Common myeloid progenitor, CD34-positive (primary cell): ENCODE data around the gene ZG16B.

Source experiments
- CTCF ChIA-PET: fragments of 350-600 bp; sonication (Branson Sonifier 250); formaldehyde crosslinking; loops from one replicate; lab custom pipeline; 2021; ENCODE audit warnings: antibody characterized with exemption; lab: Charles Lee
- POLR2A ChIA-PET: fragments of 350-600 bp; sonication (Branson Sonifier 250); formaldehyde crosslinking; loops from one replicate; lab custom pipeline; 2021; ENCODE audit warnings: antibody characterized with exemption; lab: Charles Lee
- DNase-seq, 3 donors: peaks; one replicate each; pipeline versions ENCODE4 v3.0.0 to v3.0.0-alpha.2; 2013
- H3K27ac ChIP-seq, 2 experiments: 1 replicate in 1 of 2; 2 replicates in 1 of 2; pipeline ENCODE4 v1.7.0; 2013; ENCODE audit warnings: inconsistent platforms in 2 of 2, low read length in 2 of 2, mild to moderate bottlenecking in 2 of 2, low read depth in 1 of 2, moderate library complexity in 1 of 2; ENCODE audit not compliant: severe bottlenecking in 2 of 2, insufficient read depth in 1 of 2, poor library complexity in 1 of 2
- H3K27me3 ChIP-seq, 5 experiments: replicated peaks in 2 of 5; 1 replicate in 3 of 5; 2 replicates in 2 of 5; pipeline versions ENCODE4 v1.6.1 to v1.7.0; 2013; ENCODE audit warnings: low read length in 4 of 5, mild to moderate bottlenecking in 2 of 5, moderate library complexity in 2 of 5, inconsistent platforms in 1 of 5; ENCODE audit not compliant: insufficient read depth in 5 of 5, control insufficient read depth in 4 of 5
- H3K36me3 ChIP-seq, 4 experiments: 1 replicate in 2 of 4; 2 replicates in 2 of 4; pipeline versions ENCODE4 v1.6.1 to v1.7.0; 2013; ENCODE audit warnings: low read length in 3 of 4, control low read depth in 1 of 4, mild to moderate bottlenecking in 1 of 4; ENCODE audit not compliant: control insufficient read depth in 4 of 4, insufficient read depth in 4 of 4
- H3K4me1 ChIP-seq, 4 experiments: 1 replicate in 3 of 4; 2 replicates in 1 of 4; pipeline versions ENCODE4 v1.6.1 to v1.7.1; 2013; ENCODE audit warnings: low read length in 3 of 4, mild to moderate bottlenecking in 3 of 4, control low read depth in 1 of 4, inconsistent platforms in 1 of 4, moderate library complexity in 1 of 4; ENCODE audit not compliant: control insufficient read depth in 4 of 4, insufficient read depth in 4 of 4; ENCODE audit errors: control extremely low read depth in 1 of 4
- H3K4me3 ChIP-seq, 7 experiments: 1 replicate in 4 of 7; 2 replicates in 3 of 7; pipeline versions ENCODE4 v1.5.1 to v1.7.0; 2013; ENCODE audit warnings: mild to moderate bottlenecking in 7 of 7, low read length in 6 of 7, moderate library complexity in 6 of 7, inconsistent platforms in 2 of 7, low read depth in 2 of 7, control low read depth in 1 of 7; ENCODE audit not compliant: insufficient read depth in 4 of 7, control insufficient read depth in 1 of 7; ENCODE audit errors: extremely low read depth in 1 of 7
- H3K9me3 ChIP-seq, 5 experiments: 1 replicate in 4 of 5; 2 replicates in 1 of 5; pipeline versions ENCODE4 v1.6.1 to v1.7.1; 2013; ENCODE audit warnings: low read length in 4 of 5, mild to moderate bottlenecking in 2 of 5, inconsistent platforms in 1 of 5, low read depth in 1 of 5, moderate library complexity in 1 of 5; ENCODE audit not compliant: control insufficient read depth in 4 of 5, insufficient read depth in 2 of 5; ENCODE audit errors: control extremely low read depth in 1 of 5
- WGBS: methylation state at CpG from one replicate; pipeline ENCODE4 v1.1.5; 2013; ENCODE audit not compliant: insufficient coverage; 5-methylcytosine and 5-hydroxymethylcytosine counted together

The ZG16B gene

DNA sequence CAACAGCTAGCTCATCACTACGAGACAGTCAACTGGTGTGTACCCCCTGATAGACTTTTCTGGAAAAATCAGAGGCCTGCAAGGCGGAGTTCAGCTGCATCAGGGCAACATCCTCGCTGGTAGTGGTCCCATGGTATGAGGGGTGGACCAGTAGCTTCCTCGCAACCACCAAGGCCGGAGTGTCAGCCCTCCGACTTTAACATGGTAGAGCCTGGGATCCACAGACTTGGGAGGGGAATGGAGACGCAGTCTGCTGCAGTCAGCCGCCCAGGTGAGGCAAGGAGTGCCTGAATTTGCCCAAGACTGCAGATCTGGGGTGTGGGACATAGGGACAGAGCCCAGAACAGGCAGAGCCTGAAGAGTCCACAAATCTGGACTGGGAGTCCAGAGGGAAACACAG, 13.4 kb downstream of the ZG16B start:
- peaks cover 0 to 3% (median 0%) of the 10 kb centered on the region in 5 experiments for H3K27me3 ChIP-seq
- H3K36me3 ChIP-seq = no peaks in the 10 kb centered on the region
- no peak for DNase-seq
- WGBS = 93% methylated on average over 8 of the region's 8 CpGs
- ChIA-PET CTCF (interaction anchor here (0.6 to 4.7 kb wide), 5 partner anchors 10 to 32 kb away, joined by 3 to 46 read pairs (median 6); no protein-coding TSS in a partner anchor), POLR2A (interaction anchor here (1.3 kb wide), 1 partner anchor 25 kb away, joined by 4 read pairs; no protein-coding TSS in a partner anchor)
- no peak overlapping the region for H3K27ac ChIP-seq
- H3K4me1 ChIP-seq = peaks cover 0 to 29% (median 20%) of the 10 kb centered on the region in 4 experiments
- H3K9me3 ChIP-seq = no peaks in the 10 kb centered on the region
- H3K4me3 ChIP-seq = no peak overlapping the region

DNA sequence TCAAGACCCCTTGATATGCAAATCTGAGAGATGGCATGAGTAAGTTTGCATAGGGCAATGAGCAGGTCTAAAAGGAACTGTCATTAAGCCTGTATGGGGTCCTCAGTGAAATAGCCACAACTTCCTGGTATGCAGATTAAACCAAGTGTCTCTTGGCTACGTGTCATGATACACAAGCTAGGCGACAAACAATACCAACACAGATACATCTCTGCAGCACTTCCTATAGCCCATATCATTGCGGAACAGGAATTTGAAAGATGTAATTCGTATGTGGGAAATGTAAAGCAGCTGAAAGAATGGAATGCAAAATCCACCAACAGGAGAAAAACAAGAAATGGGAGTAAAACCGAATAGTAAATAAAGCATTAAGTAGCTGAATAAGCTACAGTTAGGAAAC, 15.0 kb downstream of the ZG16B start:
- 77% methylated on average over 4 of the region's 5 CpGs for WGBS
- CTCF ChIA-PET = interaction anchor here (0.6 to 4.7 kb wide), 8 partner anchors 9 to 82 kb away, joined by 3 to 46 read pairs (median 4); no protein-coding TSS in a partner anchor
- DNase-seq = no peak

DNA sequence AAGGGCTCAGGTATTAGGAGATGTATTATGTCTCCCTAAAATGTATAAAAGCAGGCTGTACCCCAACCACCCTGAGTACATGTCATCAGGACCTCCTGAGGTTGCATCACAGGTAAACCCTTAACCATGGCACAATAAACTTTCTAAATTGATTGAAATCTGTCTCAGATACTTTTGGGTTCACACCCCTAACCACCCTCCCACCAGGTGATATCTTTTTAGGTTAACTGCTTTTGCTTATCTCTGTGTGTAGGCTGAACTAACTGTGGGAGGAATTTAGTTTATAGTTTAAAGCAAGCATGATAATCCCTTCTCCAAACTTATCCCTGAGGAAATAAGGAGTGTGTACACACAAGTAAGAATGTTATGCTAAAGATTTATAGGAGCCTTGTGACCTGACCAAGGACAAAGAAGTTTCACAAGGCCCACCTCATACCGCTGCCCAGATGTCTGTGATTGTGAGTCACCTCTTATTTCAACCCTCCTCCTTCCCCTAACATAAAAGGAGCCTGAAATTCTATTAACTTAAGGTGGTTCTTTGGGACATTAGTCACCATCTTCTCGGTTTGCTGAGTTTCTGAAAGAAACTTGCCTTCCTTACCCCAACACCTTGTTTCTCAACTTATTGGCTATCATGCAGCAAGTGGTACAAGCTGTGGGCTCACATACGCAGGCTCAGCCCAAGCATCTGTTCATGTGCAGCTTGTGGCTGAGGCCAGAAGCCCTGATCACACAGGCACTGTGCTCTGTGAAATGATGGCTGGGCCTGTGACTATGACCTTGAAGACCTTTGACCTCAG, 16.6 kb downstream of the ZG16B start:
- CTCF ChIA-PET = no interaction called here
- no peak for DNase-seq
- H3K27ac ChIP-seq = no peak overlapping the region

More for the DNA sequence above, 15.0 kb downstream of the ZG16B start:
- H3K36me3 ChIP-seq = no peaks in the 10 kb centered on the region
- POLR2A ChIA-PET = no interaction called here
- no peaks in the 10 kb centered on the region for H3K9me3 ChIP-seq
- no peak overlapping the region for H3K4me3 ChIP-seq
- peaks cover 0 to 12% (median 3%) of the 10 kb centered on the region in 5 experiments for H3K27me3 ChIP-seq
- peaks cover 0 to 25% (median 17%) of the 10 kb centered on the region in 4 experiments for H3K4me1 ChIP-seq
- H3K27ac ChIP-seq = no peak overlapping the region

DNA sequence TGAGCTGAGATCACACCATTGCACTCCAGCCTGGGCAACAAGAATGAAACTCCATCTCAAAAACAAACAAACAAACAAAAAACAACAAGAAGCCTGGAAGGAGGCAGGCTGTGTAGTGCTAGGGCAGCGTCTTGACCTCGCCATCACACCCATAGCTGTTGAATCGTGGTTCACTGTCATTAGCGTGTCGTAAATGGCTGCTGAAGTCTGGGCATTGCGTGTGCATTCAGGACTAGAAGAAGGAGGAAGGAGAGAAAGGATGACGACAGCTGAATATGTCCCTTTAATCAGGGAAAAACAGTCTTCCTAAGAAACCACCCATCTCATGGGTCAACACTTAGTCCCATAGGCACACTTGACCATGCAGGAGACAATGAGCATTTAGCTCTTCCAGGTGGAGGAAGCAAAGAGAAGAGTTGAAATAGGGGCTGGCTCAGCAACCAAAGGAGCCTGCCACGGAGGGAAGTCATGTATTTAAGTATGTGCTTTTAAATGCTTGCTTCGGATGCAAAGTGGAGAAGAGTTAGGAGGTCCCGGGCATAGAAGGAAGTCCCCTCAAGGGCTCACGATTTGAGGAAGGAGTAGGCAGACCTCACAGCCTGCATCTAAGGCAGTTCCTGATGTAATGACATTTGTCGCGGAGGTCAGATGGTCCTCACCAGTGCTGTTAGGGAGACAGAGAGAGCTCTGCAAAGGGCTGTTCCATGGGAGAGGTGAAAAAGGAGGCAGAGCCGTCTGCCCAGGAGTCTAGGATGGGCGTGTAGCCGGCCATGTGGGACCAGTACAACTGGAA, 19.0 kb downstream of the ZG16B start:
- 58% methylated on average over 11 of the region's 16 CpGs for WGBS
- H3K4me1 ChIP-seq = peaks cover 0 to 3% (median 0%) of the 10 kb centered on the region in 4 experiments
- peaks cover 0 to 43% (median 12%) of the 10 kb centered on the region in 5 experiments for H3K27me3 ChIP-seq
- DNase-seq = peak in 2 of 3 donors; percentile 36 to 46
- H3K27ac ChIP-seq = no peak overlapping the region
- POLR2A ChIA-PET = no interaction called here
- H3K9me3 ChIP-seq = peaks cover 0 to 6% (median 3%) of the 10 kb centered on the region in 5 experiments
- CTCF ChIA-PET = interaction anchor here (0.6 to 2.7 kb wide), 4 partner anchors 9 to 19 kb away, joined by 3 to 12 read pairs (median 4); no protein-coding TSS in a partner anchor
- no peaks in the 10 kb centered on the region for H3K36me3 ChIP-seq
- H3K4me3 ChIP-seq = no peak overlapping the region

More for the DNA sequence above, 16.6 kb downstream of the ZG16B start:
- Histone ChIP-seq H3K27me3 (peaks cover 0 to 21% (median 5%) of the 10 kb centered on the region in 5 experiments), H3K36me3 (no peaks in the 10 kb centered on the region), H3K4me3 (no peak overlapping the region), H3K9me3 (no peaks in the 10 kb centered on the region), H3K4me1 (peaks cover 0 to 11% (median 10%) of the 10 kb centered on the region in 4 experiments)
- POLR2A ChIA-PET = no interaction called here
- WGBS = 83% methylated on average over 3 of the region's 3 CpGs

DNA sequence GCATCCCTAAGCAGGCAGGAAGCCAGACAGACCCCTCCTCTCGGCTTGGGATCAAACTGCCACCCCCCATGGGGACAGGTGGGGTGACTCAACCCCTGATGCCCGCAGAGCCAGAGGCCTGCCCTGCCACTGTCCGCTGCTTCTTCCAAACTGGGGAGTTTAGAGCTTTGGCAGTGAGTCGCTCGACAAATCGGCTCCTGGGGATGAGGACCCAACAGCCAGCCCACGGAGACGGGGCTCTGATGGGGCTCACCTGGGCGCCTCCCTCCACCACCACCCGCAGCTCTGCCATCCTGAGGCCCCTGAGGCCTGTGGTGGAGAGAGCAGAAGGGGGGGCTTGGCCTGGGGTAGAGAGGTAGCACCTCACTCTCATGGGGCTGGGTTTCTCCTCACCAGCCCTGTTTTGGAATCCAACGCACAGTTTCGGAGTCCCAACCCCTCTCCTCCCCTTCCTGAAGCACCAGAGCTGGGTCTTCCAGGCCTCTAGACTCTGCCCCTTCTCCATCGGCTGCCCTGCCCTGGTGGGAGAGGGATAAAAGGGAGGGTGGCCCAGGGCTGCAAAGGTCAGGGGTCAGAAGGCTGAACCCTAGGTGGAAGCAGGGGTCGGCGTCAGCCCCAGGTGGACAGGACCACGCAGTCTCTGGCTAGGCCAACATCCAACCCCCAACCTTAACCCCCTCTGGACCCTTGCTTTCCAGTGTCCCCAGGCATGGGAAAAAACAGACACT, 22.1 kb downstream of the ZG16B start:
- ChIA-PET CTCF (interaction anchor here (2.3 kb wide), 1 partner anchor 10 kb away, joined by 6 read pairs; no protein-coding TSS in a partner anchor), POLR2A (no interaction called here)
- Histone ChIP-seq H3K27me3 (peaks cover 0 to 47% (median 9%) of the 10 kb centered on the region in 5 experiments), H3K9me3 (peaks cover 0 to 8% (median 5%) of the 10 kb centered on the region in 5 experiments), H3K36me3 (no peaks in the 10 kb centered on the region), H3K4me1 (peaks cover 0 to 3% (median 0%) of the 10 kb centered on the region in 4 experiments), H3K4me3 (no peak overlapping the region), H3K27ac (no peak overlapping the region)
- WGBS = 92% methylated on average over 10 of the region's 16 CpGs
- no peak for DNase-seq

DNA sequence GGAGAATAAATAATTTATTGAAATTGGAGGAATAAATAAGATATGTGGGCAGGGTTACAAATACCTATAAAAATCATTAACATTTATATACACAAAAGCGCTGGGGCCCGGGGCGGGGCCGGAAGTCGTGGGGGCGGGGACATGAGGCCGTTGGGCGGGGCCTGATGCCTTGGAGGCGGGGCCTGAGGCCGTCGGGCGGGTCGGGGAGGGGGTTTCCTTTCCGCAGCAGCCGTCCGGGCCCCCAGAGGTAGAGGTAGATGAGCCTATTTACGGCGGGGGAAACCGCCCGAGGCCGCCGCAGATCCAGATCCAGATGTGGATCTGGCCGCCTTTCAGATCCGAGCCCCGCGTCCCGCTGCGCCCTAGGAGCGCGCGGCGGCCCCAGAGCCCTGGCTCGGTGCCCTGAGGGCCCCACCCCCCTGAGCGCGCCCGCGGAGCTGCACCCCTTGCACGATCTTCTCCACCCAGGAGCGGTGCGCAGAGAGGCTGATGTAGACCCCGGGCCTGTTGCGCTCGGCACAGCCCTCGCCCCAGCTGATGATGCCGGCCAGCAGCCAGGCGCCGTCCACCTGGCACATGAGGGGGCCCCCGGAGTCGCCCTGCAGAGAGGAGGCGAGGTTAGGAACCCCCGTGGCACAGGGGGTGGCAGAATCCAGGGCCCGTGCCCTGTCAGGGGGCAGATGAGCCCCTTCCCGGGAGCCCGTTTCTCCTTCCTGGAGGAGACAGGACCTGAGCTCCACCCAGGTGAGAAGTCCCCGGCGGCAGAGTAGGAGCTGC, 22.8 kb downstream of the ZG16B start:
- Histone ChIP-seq H3K4me1 (peaks cover 0 to 10% (median 5%) of the 10 kb centered on the region in 4 experiments), H3K4me3 (no peak overlapping the region), H3K27ac (no peak overlapping the region), H3K36me3 (no peaks in the 10 kb centered on the region), H3K27me3 (peaks cover 0 to 54% (median 9%) of the 10 kb centered on the region in 5 experiments), H3K9me3 (peaks cover 0 to 8% (median 5%) of the 10 kb centered on the region in 5 experiments)
- POLR2A ChIA-PET = no interaction called here
- WGBS = 59% methylated on average over 46 of the region's 56 CpGs
- CTCF ChIA-PET = interaction anchor here (1.7 to 2.7 kb wide), 6 partner anchors 9 to 74 kb away, joined by 6 to 21 read pairs (median 8); no protein-coding TSS in a partner anchor
- DNase-seq = no peak
